HG02759 (cell line): ENCODE measurements around the gene TULP3.

Source experiments
- ATAC-seq: cut with Tn5 transposase; IDR thresholded peaks from one replicate; pipeline ENCODE4 v1.9.1; 2021; ENCODE audit warnings: mild to moderate bottlenecking, moderate library complexity; ENCODE audit not compliant: unreplicated experiment

The TULP3 gene

GRCh38 chr12:2925322-2925995 is 34.8 kb downstream of the TULP3 start:
- ATAC-seq, result no peak

DNA sequence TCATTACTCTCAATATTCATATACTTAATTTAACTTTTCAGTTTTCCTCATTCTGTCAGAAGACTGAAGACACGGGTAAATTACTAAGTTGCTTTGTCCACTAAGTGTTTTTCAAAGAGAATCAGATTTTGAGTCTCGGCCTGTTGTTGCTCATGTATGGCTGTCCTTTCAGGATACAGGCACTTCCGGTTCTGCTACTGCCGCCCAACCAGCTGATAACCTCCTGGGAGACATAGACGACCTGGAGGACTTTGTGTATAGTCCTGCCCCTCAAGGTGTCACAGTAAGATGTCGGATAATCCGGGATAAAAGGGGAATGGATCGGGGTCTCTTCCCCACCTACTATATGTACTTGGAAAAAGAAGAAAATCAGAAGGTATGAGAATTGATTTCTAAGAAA is 40.2 kb downstream of the TULP3 start:
- ATAC-seq, result no peak

DNA sequence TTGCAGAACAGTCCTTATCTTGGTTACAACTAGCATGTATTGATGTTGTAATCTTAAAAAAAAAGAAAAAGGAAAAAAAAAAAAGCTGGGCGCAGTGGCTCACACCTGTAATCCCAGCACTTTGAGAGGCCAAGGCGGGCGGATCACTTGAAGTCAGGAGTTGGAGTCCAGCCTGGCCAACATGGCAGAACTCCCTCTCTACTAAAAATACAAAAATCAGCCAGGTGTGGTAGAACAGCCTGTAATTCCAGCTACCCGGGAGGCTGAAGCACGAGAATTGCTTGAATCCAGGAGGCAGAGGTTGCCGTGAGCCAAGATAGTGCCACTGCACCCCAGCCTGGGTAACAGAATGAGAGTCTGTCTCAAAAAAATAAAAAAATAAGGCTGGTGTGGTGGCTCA is 42.9 kb downstream of the TULP3 start:
- no peak for ATAC-seq

- no peak for ATAC-seq
Observed at GRCh38 chr12:2934371-2934770, 43.7 kb downstream of the TULP3 start.

DNA sequence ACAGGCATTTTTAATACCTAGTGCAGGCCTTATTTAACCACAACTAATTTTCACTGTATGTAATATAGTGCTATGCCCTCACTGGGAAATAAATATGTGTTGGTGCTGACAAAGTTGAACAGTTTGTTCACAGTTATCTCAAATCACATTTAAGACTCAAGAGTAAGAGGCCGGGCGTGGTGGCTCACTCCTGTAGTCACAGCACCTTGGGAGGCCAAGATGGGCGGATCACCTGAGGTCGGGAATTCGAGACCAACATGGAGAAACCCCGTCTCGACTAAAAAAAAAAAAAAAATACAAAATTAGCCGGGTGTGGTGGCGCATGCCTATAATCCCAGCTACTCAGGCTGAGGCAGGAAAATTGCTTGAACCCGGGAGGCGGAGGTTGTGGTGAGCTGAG is 45.6 kb downstream of the TULP3 start:
- ATAC-seq, result no peak

DNA sequence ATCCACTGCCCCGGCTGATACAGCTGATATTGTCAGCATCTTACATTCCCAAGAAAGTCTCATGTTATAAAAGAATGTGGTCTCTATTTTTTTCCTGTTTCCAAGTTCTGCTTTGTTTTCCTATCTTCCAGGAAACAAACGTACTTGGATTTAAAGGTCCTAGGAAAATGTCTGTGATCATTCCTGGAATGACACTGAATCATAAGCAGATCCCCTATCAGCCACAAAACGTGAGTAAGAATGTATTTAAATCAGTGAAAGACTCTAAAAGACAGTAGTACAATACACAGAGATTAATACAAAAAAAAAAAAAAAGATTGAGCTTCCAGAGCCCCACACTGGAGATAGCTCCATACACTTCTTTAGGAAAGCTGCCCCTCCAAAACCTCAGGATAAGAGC is 46.8 kb downstream of the TULP3 start:
- no peak for ATAC-seq

GRCh38 chr12:2939191-2939590 is 48.5 kb downstream of the TULP3 start:
- no peak for ATAC-seq

- no peak for ATAC-seq
Observed at GRCh38 chr12:2940564-2940963, 49.9 kb downstream of the TULP3 start.

GRCh38 chr12:2941524-2941923 is 50.8 kb downstream of the TULP3 start:
- ATAC-seq, result no peak

GRCh38 chr12:2944401-2945047 is 53.8 kb downstream of the TULP3 start:
- no peak for ATAC-seq

DNA sequence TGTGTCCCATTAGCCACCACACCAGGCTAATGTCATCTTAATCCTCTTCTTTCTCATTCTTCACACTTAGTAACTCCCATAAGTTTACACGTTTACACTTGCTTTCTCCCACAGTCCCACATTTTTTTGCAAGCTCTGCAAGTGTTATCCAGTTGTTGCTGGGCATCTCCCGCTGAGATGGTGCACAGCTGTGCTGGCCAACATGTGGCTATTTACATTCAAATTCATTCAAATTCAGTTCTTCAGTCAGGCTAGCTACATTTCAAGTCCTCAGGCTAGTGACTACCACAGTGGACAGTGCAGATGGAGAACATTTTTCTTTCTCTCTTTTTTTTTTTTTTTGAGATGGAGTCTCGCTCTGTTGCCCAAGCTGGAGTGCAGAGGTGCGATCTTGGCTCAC is 58.7 kb downstream of the TULP3 start:
- ATAC-seq, result no peak

- no peak for ATAC-seq
Observed at GRCh38 chr12:2955888-2956287, 65.2 kb downstream of the TULP3 start.

DNA sequence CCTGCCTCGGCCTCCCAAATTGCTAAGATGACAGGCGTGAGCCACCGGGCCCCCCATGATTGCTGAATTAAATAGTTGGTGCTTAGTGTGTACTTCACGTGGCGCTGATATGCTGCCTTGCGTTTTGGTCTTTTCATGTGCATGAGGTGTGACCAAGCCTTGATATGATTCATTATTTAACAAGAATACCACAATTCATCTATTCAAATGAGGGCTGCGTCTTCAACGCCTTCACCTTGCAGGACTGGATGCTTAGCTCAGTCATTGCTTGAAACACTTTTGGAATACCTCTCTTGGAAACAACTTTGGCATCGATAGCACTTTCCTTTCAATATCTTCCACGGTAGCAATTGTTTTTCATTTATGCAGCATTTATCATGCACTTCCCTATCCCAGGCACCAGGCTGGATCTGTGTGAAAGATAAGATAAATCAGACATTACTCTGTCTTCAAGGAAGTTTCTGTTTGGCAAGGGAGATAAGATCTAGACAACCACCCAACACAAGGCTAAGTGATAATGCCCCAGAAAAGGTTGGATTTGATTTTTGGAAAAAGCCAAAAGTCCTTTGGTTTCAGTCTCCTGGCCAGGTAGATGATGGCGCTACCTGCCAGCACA is 67.2 kb downstream of the TULP3 start:
- no peak for ATAC-seq

DNA sequence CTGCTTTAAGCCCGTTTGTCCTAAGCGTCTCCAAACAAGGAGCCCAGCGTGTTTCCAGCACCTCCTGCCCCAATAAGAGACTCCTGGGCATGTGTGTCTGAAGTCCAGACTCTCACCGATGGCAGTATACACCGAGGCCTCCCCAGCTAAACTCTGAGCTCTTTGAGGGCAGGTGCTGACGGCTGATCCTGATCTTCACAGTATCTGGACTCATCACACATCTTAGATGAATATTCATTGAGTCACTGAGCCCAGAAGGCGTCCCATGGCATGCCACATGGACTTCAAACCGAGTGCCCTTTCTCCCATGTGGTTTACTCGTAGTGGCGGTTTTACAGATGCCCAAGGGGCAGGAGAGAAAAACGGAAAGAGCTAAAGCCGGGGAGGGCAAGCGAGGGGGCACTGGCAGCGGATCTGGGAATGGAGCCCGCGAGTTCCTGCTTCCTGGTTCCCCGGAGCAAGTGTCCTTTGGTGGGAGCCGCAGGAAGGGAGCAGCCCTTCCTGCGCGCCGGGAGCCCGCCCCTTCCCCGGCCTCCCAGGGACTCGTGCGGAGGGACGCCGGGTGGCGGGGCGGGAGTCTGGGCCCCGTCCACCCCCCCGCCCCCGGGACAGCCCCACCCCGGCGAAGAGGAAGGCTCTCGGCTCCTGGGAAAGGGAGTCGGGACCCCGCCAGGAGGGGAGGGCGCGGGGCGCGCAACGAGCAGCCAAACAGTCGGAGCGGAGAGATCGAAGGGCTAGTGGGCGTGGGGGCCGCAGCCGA is 67.9 kb downstream of the TULP3 start:
- ATAC-seq, result no peak

GRCh38 chr12:2959192-2959504 is 68.5 kb downstream of the TULP3 start, which contains the start of gene TEAD4:
TEAD4 (plus strand) TSS chr12:2959397.
- no peak for ATAC-seq

- ATAC-seq, result no peak
Observed at GRCh38 chr12:2959505-2960389, 69.1 kb downstream of the TULP3 start.

DNA sequence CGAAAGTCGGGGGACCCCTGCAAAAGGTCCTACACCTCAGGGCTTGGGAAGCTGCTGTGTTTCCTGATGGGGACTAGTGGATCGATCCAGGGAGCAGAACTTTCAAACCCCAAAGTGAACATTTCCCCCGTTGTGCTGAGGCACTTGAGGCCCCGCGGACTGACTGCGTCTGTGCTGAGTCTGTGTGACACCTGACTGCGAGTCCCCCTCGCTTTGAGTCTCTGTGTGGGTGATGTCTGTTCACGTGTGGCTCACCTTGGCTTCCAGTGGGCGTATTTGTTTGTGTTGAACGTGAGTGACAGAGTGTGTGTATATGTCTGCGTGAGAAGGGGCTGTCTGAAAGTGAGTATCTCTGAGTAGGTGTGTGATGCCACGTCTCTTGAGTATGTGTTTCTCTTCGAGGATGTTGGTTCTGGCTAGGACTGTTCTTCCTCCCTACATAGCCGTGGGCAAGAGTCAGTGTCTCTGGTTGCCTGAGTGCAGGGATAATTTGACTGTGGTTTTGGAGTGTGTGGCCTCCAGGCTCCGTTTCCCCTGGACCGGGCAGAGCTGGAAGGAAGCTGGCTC is 69.8 kb downstream of the TULP3 start:
- no peak for ATAC-seq

- no peak for ATAC-seq
Observed at GRCh38 chr12:2960996-2961616, 70.4 kb downstream of the TULP3 start.

- no peak for ATAC-seq
Observed at GRCh38 chr12:2961705-2962104, 71.0 kb downstream of the TULP3 start.

- no peak for ATAC-seq
Observed at GRCh38 chr12:2963154-2963759, 72.6 kb downstream of the TULP3 start.
